ENCODE results near the gene CHPF2. TPM values are rescaled to one million over a fixed set of nuclear protein-coding genes. Genes with fewer than 3 reads are reported as not detected.

CHPF2 gene
- total and polyA plus RNA-seq, 10 donors, result 16.3 to 55.4 (median 43.7) TPM

DNA sequence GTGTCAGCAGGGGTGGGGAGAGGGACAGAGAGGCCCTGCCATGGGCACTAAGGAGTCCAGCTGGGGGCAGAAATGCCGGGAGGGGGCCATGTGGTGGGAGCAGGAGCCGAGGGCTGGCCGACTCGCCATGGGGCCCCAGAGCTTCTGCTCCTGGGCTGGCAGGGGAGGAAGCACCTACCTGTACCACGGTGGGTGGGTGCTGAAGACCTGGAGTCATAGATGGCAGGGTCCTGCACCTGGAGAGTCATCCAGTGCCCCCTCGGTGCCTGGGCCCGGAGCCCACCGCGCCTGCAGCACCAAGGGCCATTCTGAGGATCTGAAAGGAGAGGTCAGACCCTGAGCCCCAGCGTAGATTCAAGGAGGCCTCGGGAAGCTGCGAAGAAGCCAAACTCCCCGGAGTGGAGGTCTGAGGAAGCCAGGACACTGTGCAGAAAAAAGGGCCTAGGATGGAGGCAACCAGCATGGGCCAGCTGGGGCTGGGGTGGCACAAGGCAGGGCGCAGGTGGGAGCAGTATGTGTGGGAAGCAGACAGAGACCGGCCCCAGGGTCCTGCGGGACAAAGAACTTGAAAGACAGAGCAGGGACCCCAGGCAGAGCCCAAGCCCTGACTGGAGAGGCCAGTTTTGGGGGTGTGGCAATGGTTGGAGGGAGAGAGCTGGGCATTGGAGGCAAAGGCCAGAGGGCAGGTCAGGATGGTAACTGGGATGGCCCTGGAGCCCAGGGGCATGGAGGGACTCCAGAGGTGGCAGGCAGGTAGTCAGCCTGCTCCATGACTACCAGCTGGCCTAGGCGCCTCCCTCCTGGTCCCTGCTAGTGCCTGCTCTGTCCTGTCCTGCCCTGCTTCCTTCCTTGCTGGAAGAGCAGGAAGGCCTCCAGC, 42.9 kb downstream of the CHPF2 start:
- 81 to 91% (median 84%) methylated on average over 15 to 17 of the region's 17 CpGs for WGBS, 5 donors
- H3K4me1 ChIP-seq, result peaks cover 3 to 68% (median 44%) of the 10 kb centered on the region in 6 donors
- DNase-seq, result no peak
- no peak for TF ChIP-seq POLR2AphosphoS5 (IDR thresholded peaks at IDR 0.05)
- TF ChIP-seq, protein P1, sequence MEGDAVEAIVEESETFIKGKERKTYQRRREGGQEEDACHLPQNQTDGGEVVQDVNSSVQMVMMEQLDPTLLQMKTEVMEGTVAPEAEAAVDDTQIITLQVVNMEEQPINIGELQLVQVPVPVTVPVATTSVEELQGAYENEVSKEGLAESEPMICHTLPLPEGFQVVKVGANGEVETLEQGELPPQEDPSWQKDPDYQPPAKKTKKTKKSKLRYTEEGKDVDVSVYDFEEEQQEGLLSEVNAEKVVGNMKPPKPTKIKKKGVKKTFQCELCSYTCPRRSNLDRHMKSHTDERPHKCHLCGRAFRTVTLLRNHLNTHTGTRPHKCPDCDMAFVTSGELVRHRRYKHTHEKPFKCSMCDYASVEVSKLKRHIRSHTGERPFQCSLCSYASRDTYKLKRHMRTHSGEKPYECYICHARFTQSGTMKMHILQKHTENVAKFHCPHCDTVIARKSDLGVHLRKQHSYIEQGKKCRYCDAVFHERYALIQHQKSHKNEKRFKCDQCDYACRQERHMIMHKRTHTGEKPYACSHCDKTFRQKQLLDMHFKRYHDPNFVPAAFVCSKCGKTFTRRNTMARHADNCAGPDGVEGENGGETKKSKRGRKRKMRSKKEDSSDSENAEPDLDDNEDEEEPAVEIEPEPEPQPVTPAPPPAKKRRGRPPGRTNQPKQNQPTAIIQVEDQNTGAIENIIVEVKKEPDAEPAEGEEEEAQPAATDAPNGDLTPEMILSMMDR (IDR thresholded peaks at IDR 0.05 in 8 of 11, conservative IDR thresholded peaks at IDR 0.05 in 3 of 11), result no peak
- TF ChIP-seq POLR2A (IDR thresholded peaks at IDR 0.05), result no peak
- peaks cover 0 to 46% (median 0%) of the 10 kb centered on the region in 7 donors for H3K27me3 ChIP-seq (replicated peaks in 1 of 7)
- no peaks in the 10 kb centered on the region for H3K36me3 ChIP-seq
- intact Hi-C loops (cut with DNase I; ENCODE audit: low total_unique reads), result no loop called here
- peak overlapping the region in 1 of 8 donors; percentile 72 for H3K4me3 ChIP-seq
- no peaks in the 10 kb centered on the region for H3K9me3 ChIP-seq
- peak overlapping the region in 2 of 8 donors; percentile 75 to 80 for H3K27ac ChIP-seq

DNA sequence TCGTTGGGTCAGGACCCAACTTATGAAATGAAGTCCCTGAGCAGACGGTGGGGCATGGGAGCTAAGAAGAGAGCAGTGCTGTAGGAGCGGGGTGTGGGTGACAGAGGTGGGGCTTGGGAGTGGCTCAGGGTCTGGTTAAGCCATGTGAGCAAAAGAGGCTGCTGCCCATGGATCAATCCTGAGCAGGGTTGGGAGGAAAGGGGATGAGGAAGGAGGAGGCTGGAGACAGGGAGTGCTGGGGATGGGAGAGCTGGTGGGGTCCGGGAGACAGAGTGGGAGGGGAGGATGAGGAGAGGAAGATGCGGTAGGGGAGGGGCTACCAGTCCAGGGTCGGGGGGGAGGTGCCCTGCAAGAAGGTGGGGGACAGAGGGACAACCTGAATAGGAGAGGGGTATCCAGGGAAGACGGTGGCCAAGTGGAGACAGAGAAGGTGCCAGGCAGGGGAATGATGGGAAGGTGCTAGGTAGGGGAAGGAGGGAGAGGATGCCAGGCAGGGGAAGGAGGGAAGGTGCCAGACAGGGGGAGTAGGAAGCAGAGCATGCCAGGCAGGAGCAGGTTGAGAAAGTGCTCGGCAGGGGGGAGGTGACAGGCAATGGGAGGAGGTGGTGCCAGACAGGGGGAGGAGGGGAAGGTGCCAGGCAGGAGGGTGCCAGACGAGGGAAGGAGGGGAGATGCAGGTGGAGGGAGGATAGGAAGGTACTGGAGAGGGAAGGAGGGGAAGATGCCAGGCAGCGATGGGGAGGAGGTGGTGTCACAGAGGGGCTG, 43.7 kb downstream of the CHPF2 start:
- no peaks in the 10 kb centered on the region for H3K9me3 ChIP-seq
- peak overlapping the region in 3 of 8 donors; percentile 21 to 80 (median 53) for H3K27ac ChIP-seq
- no peak for DNase-seq
- H3K4me1 ChIP-seq, result peaks cover 3 to 66% (median 44%) of the 10 kb centered on the region in 6 donors
- WGBS, 5 donors, result 26 to 39% (median 27%) methylated on average over 10 of the region's 10 CpGs
- intact Hi-C loops (cut with DNase I; ENCODE audit: low total_unique reads), result no loop called here
- TF ChIP-seq, protein P1 (IDR thresholded peaks at IDR 0.05 in 8 of 11, conservative IDR thresholded peaks at IDR 0.05 in 3 of 11), result no peak
- TF ChIP-seq POLR2A (IDR thresholded peaks at IDR 0.05) (no peak), POLR2AphosphoS5 (IDR thresholded peaks at IDR 0.05) (no peak)
- H3K27me3 ChIP-seq (replicated peaks in 1 of 7), result peaks cover 0 to 49% (median 0%) of the 10 kb centered on the region in 7 donors
- no peaks in the 10 kb centered on the region for H3K36me3 ChIP-seq
- H3K4me3 ChIP-seq, result peak overlapping the region in 4 of 8 donors; percentile 36 to 72 (median 41)

- TF ChIP-seq POLR2AphosphoS5 (IDR thresholded peaks at IDR 0.05), result peak in 2 of 3 donors; percentile 36 to 57
- no peak for TF ChIP-seq POLR2A (IDR thresholded peaks at IDR 0.05)
- TF ChIP-seq, protein P1 (IDR thresholded peaks at IDR 0.05 in 8 of 11, conservative IDR thresholded peaks at IDR 0.05 in 3 of 11), result no peak
- peak; percentile 87 for DNase-seq
- no peaks in the 10 kb centered on the region for H3K36me3 ChIP-seq
- H3K4me3 ChIP-seq, result peak overlapping the region; percentile 17 to 72 (median 40)
- peak overlapping the region in 3 of 8 donors; percentile 21 to 80 (median 53) for H3K27ac ChIP-seq
- 4 to 6% (median 5%) methylated on average over 32 to 63 of the region's 63 CpGs for WGBS, 5 donors
- H3K4me1 ChIP-seq, result peaks cover 3 to 56% (median 38%) of the 10 kb centered on the region in 6 donors
- H3K9me3 ChIP-seq, result no peaks in the 10 kb centered on the region
- intact Hi-C loops (cut with DNase I; ENCODE audit: low total_unique reads), result no loop called here
- H3K27me3 ChIP-seq (replicated peaks in 1 of 7), result peaks cover 0 to 57% (median 0%) of the 10 kb centered on the region in 7 donors
Observed at GRCh38 chr7:151276666-151277590, 44.6 kb downstream of the CHPF2 start.

All from spleen (tissue), 11 donors.